ENCODE measurements around the gene TNS3. TPM values are rescaled to one million over a fixed set of nuclear protein-coding genes. Genes with fewer than 3 reads are reported as not detected.

The TNS3 gene
- total and polyA plus RNA-seq, 9 of the 15 experiments (the other 6 are each of a cell fraction or from before 2014, with no cell fraction given) = 0.20 TPM; not detected in 8

DNA sequence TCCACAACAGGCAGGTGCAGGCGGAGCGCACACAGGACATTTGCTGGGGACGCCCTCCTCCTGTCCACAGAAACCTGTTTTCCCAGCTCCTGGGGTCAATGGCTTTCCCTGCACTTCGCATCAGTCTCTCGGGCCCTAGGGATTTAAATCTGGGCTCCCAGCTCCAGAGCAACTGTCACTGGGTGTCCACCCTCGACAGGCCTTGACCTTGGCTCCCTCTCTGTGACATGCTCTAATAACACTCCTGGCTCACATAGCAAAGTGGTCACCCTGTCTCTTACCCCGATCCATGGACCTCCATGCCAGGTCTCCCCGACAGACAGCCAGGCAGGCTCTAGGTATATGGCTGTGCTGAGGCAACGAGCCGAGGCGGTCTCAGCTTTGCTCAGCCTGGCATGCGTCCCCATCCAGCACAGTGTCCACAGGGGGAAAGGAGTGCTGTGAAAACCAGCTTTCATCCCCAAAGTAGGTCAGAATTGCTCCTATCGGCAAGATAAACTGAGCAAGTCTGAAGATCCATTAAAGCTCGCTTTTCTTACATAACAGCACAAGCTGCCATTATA, 195.6 kb downstream of the TNS3 start:
- Histone ChIP-seq H4K20me1 (replicated peaks; ENCODE audit: control insufficient read depth, insufficient read depth, low read length) (0 out of 2 replicates have a peak, but pooled peaks cover 5% of the 10 kb centered on the region), H3K27me3 (ENCODE audit: control insufficient read depth in 2 of 2, insufficient read depth in 2 of 2, low read length in 2 of 2) (peaks cover 9 to 63% of the 10 kb centered on the region in 2 experiments), H2AFZ (ENCODE audit: low read depth, low read length) (no peak overlapping the region), H3K4me1 (replicated peaks in 1 of 2; ENCODE audit: control insufficient read depth in 2 of 2, insufficient read depth in 2 of 2, low read length in 2 of 2) (no peaks in the 10 kb centered on the region), H3K4me2 (ENCODE audit: insufficient read depth, low read length) (no peak overlapping the region), H3K9me3 (replicated peaks; ENCODE audit: control insufficient read depth, insufficient read depth, low read depth, low read length) (no peaks in the 10 kb centered on the region), H3K36me3 (ENCODE audit: control insufficient read depth, insufficient read depth, low read length) (no peaks in the 10 kb centered on the region), H3K79me2 (ENCODE audit: control insufficient read depth, insufficient read depth, low read length) (no peaks in the 10 kb centered on the region), H3K4me3 (no peak overlapping the region), H3K9me1 (ENCODE audit: control insufficient read depth, insufficient read depth, low read length) (no peaks in the 10 kb centered on the region), H3K27ac (ENCODE audit: extremely low read depth, low read depth, low read length) (no peak overlapping the region), H3K9ac (ENCODE audit: insufficient read depth in 1 of 2, low read depth in 2 of 2, low read length in 2 of 2) (no peak overlapping the region)
- FAIRE-seq = no peak
- ChIA-PET POLR2A (interaction anchor here (0.9 kb wide), 1 partner anchor 16 kb away, joined by 3 read pairs; no protein-coding TSS in a partner anchor), CTCF (ENCODE audit: low intra/inter-chr PET ratio) (no interaction called here)
- WGBS (ENCODE audit: insufficient coverage, low coverage, missing lambda C conversion rate) = 2% methylated on average over 14 of the region's 14 CpGs
- intact Hi-C loops (cut with micrococcal nuclease) (no loop called here), in situ Hi-C loops (cut with MboI) (no loop called here)
- TF ChIP-seq, protein P1, sequence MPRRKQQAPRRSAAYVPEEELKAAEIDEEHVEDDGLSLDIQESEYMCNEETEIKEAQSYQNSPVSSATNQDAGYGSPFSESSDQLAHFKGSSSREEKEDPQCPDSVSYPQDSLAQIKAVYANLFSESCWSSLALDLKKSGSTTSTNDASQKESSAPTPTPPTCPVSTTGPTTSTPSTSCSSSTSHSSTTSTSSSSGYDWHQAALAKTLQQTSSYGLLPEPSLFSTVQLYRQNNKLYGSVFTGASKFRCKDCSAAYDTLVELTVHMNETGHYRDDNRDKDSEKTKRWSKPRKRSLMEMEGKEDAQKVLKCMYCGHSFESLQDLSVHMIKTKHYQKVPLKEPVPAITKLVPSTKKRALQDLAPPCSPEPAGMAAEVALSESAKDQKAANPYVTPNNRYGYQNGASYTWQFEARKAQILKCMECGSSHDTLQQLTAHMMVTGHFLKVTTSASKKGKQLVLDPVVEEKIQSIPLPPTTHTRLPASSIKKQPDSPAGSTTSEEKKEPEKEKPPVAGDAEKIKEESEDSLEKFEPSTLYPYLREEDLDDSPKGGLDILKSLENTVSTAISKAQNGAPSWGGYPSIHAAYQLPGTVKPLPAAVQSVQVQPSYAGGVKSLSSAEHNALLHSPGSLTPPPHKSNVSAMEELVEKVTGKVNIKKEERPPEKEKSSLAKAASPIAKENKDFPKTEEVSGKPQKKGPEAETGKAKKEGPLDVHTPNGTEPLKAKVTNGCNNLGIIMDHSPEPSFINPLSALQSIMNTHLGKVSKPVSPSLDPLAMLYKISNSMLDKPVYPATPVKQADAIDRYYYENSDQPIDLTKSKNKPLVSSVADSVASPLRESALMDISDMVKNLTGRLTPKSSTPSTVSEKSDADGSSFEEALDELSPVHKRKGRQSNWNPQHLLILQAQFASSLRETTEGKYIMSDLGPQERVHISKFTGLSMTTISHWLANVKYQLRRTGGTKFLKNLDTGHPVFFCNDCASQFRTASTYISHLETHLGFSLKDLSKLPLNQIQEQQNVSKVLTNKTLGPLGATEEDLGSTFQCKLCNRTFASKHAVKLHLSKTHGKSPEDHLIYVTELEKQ (CRISPR knock-in tag; IDR thresholded peaks at IDR 0.05) = no peak
- TF ChIP-seq TCFL5 (CRISPR knock-in tag; conservative IDR thresholded peaks at IDR 0.05) (no peak), ZBTB17 (CRISPR knock-in tag; IDR thresholded peaks at IDR 0.05) (no peak), SIX5 (IDR thresholded peaks at IDR 0.05; ENCODE audit: borderline replicate concordance in 1 of 2, insufficient read depth in 1 of 2, low read depth in 1 of 2, low read length in 2 of 2) (no peak), ZNF408 (CRISPR knock-in tag; IDR thresholded peaks at IDR 0.05; ENCODE audit: low read depth) (no peak), ZNF384 (IDR thresholded peaks at IDR 0.05; ENCODE audit: low read depth, low read length) (no peak), ZFP1 (CRISPR knock-in tag; IDR thresholded peaks at IDR 0.05) (no peak)
- TF ChIP-seq, protein P2, sequence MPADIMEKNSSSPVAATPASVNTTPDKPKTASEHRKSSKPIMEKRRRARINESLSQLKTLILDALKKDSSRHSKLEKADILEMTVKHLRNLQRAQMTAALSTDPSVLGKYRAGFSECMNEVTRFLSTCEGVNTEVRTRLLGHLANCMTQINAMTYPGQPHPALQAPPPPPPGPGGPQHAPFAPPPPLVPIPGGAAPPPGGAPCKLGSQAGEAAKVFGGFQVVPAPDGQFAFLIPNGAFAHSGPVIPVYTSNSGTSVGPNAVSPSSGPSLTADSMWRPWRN (IDR thresholded peaks at IDR 0.05; ENCODE audit: low read depth) = no peak
- TF ChIP-seq, protein P3, sequence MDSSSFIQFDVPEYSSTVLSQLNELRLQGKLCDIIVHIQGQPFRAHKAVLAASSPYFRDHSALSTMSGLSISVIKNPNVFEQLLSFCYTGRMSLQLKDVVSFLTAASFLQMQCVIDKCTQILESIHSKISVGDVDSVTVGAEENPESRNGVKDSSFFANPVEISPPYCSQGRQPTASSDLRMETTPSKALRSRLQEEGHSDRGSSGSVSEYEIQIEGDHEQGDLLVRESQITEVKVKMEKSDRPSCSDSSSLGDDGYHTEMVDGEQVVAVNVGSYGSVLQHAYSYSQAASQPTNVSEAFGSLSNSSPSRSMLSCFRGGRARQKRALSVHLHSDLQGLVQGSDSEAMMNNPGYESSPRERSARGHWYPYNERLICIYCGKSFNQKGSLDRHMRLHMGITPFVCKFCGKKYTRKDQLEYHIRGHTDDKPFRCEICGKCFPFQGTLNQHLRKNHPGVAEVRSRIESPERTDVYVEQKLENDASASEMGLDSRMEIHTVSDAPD (CRISPR knock-in tag; IDR thresholded peaks at IDR 0.05) = no peak
- TF ChIP-seq, protein P4, sequence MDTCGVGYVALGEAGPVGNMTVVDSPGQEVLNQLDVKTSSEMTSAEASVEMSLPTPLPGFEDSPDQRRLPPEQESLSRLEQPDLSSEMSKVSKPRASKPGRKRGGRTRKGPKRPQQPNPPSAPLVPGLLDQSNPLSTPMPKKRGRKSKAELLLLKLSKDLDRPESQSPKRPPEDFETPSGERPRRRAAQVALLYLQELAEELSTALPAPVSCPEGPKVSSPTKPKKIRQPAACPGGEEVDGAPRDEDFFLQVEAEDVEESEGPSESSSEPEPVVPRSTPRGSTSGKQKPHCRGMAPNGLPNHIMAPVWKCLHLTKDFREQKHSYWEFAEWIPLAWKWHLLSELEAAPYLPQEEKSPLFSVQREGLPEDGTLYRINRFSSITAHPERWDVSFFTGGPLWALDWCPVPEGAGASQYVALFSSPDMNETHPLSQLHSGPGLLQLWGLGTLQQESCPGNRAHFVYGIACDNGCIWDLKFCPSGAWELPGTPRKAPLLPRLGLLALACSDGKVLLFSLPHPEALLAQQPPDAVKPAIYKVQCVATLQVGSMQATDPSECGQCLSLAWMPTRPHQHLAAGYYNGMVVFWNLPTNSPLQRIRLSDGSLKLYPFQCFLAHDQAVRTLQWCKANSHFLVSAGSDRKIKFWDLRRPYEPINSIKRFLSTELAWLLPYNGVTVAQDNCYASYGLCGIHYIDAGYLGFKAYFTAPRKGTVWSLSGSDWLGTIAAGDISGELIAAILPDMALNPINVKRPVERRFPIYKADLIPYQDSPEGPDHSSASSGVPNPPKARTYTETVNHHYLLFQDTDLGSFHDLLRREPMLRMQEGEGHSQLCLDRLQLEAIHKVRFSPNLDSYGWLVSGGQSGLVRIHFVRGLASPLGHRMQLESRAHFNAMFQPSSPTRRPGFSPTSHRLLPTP (IDR thresholded peaks at IDR 0.05; ENCODE audit: borderline replicate concordance, extremely low read depth, insufficient read length) = no peak
- TF ChIP-seq, protein P5, sequence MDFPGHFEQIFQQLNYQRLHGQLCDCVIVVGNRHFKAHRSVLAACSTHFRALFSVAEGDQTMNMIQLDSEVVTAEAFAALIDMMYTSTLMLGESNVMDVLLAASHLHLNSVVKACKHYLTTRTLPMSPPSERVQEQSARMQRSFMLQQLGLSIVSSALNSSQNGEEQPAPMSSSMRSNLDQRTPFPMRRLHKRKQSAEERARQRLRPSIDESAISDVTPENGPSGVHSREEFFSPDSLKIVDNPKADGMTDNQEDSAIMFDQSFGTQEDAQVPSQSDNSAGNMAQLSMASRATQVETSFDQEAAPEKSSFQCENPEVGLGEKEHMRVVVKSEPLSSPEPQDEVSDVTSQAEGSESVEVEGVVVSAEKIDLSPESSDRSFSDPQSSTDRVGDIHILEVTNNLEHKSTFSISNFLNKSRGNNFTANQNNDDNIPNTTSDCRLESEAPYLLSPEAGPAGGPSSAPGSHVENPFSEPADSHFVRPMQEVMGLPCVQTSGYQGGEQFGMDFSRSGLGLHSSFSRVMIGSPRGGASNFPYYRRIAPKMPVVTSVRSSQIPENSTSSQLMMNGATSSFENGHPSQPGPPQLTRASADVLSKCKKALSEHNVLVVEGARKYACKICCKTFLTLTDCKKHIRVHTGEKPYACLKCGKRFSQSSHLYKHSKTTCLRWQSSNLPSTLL (IDR thresholded peaks at IDR 0.05) = no peak
- ATAC-seq = no peak
- no TSS peak for BruUV-seq (replicated peaks)
- DNase-seq (ENCODE audit: extremely low read depth in 1 of 4, low spot score in 3 of 4) = no peak
